ENCODE data around the gene JARID2.

GRCh38 chr6:15550546-15551123 is 304.8 kb downstream of the JARID2 start:
- TF ChIP-seq CTCF (IDR thresholded peaks at IDR 0.05 in 2 of 3, conservative IDR thresholded peaks at IDR 0.05 in 1 of 3; ENCODE audit: borderline replicate concordance in 1 of 3, insufficient read depth in 1 of 3, low read depth in 2 of 3, low read length in 2 of 3) (no peak), EZH2 (IDR thresholded peaks at IDR 0.05) (no peak), ZFX (IDR thresholded peaks at IDR 0.05) (no peak), ZBTB33 (IDR thresholded peaks at IDR 0.05; ENCODE audit: extremely low read depth, insufficient replicate concordance, low read length) (no peak), POLR2A (IDR thresholded peaks at IDR 0.05; ENCODE audit: borderline replicate concordance, extremely low read depth, insufficient read depth, insufficient read length) (no peak), EGR1 (IDR thresholded peaks at IDR 0.05; ENCODE audit: low read depth) (no peak), SRF (IDR thresholded peaks at IDR 0.05; ENCODE audit: low read depth) (no peak), ZNF274 (IDR thresholded peaks at IDR 0.05; ENCODE audit: low read depth, low read length) (no peak), POLR2AphosphoS5 (IDR thresholded peaks at IDR 0.05; ENCODE audit: low read depth, low read length) (no peak), EZH2phosphoT487 (IDR thresholded peaks at IDR 0.05; ENCODE audit: borderline replicate concordance) (no peak)
